WTC11 (cell line): ENCODE results near the gene HEATR5A. TPM values are rescaled to one million over a fixed set of nuclear protein-coding genes. Genes with fewer than 3 reads are reported as not detected.

ENCODE experiments used
- ATAC-seq: fragments of 200-7000 bp; cut with Tn5 transposase; 2 replicates; pipeline ENCODE4 v1.10.0; 2021; ENCODE audit warnings: mild to moderate bottlenecking, moderate library complexity
- CTCF ChIA-PET: fragments of 300-600 bp; sonication (Branson Sonifier 250); formaldehyde crosslinking; loops from one replicate; lab custom pipeline; 2021; ENCODE audit warnings: antibody characterized with exemption; lab: Charles Lee
- POLR2A ChIA-PET: fragments of 350-600 bp; sonication (Branson Sonifier 250); formaldehyde crosslinking; loops from one replicate; lab custom pipeline; 2021; ENCODE audit warnings: antibody characterized with exemption; lab: Charles Lee
- DNase-seq: peaks from one replicate; pipeline ENCODE4 v3.0.0; 2021; ENCODE audit warnings: low spot score
- H3K27ac Mint-ChIP-seq: 2 replicates; pipeline ENCODE4 v1.8.0; 2021; ENCODE audit warnings: mixed read lengths
- H3K27me3 Mint-ChIP-seq: 2 replicates; pipeline ENCODE4 v1.8.0; 2021; ENCODE audit warnings: low read depth, mild to moderate bottlenecking, moderate library complexity, mixed read lengths
- H3K36me3 Mint-ChIP-seq: 2 replicates; pipeline ENCODE4 v1.8.0; 2021; ENCODE audit warnings: mixed read lengths
- H3K4me1 Mint-ChIP-seq: 2 replicates; pipeline ENCODE4 v1.8.0; 2022; ENCODE audit warnings: mixed read lengths
- H3K4me3 Mint-ChIP-seq: 2 replicates; pipeline ENCODE4 v1.8.0; 2021; ENCODE audit warnings: mild to moderate bottlenecking, moderate library complexity, mixed read lengths
- H3K9me3 Mint-ChIP-seq: 2 replicates; pipeline ENCODE4 v1.8.0; 2021; ENCODE audit warnings: mixed read lengths
- ATF2 ChIP-seq: sonication (generic); formaldehyde crosslinking; IDR thresholded peaks from 2 replicates; pipeline ENCODE4 v1.8.1; 2022; ENCODE audit warnings: low read depth, missing genetic modification reagents, borderline replicate concordance
- E2F1 ChIP-seq: sonication (generic); formaldehyde crosslinking; IDR thresholded peaks from 2 replicates; pipeline ENCODE4 v1.8.0; 2022; ENCODE audit warnings: mild to moderate bottlenecking, missing genetic modification reagents
- IRF2 ChIP-seq: sonication (generic); formaldehyde crosslinking; IDR thresholded peaks from 2 replicates; pipeline ENCODE4 v1.8.0; 2022; ENCODE audit warnings: low read depth, missing genetic modification reagents, borderline replicate concordance
- JUN ChIP-seq: sonication (generic); formaldehyde crosslinking; IDR thresholded peaks from 2 replicates; pipeline ENCODE4 v1.8.0; 2023; ENCODE audit warnings: mild to moderate bottlenecking, missing genetic modification reagents
- MAX ChIP-seq: sonication (generic); formaldehyde crosslinking; IDR thresholded peaks from 2 replicates; pipeline ENCODE4 v1.8.0; 2022; ENCODE audit warnings: mild to moderate bottlenecking, missing genetic modification reagents
- MXD4 ChIP-seq: fragments of 250-450 bp; sonication (Bioruptor Pico); IDR thresholded peaks from 2 replicates; pipeline ENCODE4 v1.8.0; 2021; ENCODE audit warnings: mild to moderate bottlenecking, moderate library complexity, borderline replicate concordance
- MYBL2 ChIP-seq: sonication (generic); formaldehyde crosslinking; IDR thresholded peaks from 2 replicates; pipeline ENCODE4 v1.8.1; 2023; ENCODE audit warnings: mild to moderate bottlenecking, moderate library complexity, missing genetic modification reagents
- NFE2L1 ChIP-seq: sonication (generic); formaldehyde crosslinking; IDR thresholded peaks from 2 replicates; pipeline ENCODE4 v1.8.1; 2023; ENCODE audit warnings: missing genetic modification reagents
- NFYB ChIP-seq: sonication (generic); formaldehyde crosslinking; conservative IDR thresholded peaks from 2 replicates; pipeline ENCODE4 v1.8.0; 2022; ENCODE audit warnings: low read depth, missing genetic modification reagents
- NR3C1 ChIP-seq: sonication (generic); formaldehyde crosslinking; conservative IDR thresholded peaks from 2 replicates; pipeline ENCODE4 v1.8.1; 2023; ENCODE audit warnings: low read depth, mild to moderate bottlenecking, missing genetic modification reagents
- SMAD3 ChIP-seq: sonication (generic); formaldehyde crosslinking; IDR thresholded peaks from 2 replicates; pipeline ENCODE4 v1.8.0; 2022; ENCODE audit warnings: missing genetic modification reagents, mild to moderate bottlenecking, borderline replicate concordance
- SMAD4 ChIP-seq: sonication (generic); formaldehyde crosslinking; IDR thresholded peaks from 2 replicates; pipeline ENCODE4 v1.8.0; 2022; ENCODE audit warnings: mild to moderate bottlenecking, missing genetic modification reagents
- TCF7 ChIP-seq: sonication (generic); formaldehyde crosslinking; IDR thresholded peaks from 2 replicates; pipeline ENCODE4 v1.8.0; 2022; ENCODE audit warnings: mild to moderate bottlenecking, low read depth, missing genetic modification reagents, moderate library complexity
- TEAD4 ChIP-seq: sonication (generic); formaldehyde crosslinking; IDR thresholded peaks from 2 replicates; pipeline ENCODE4 v1.8.0; 2022; ENCODE audit warnings: mild to moderate bottlenecking, missing genetic modification reagents
- USF2 ChIP-seq: sonication (generic); formaldehyde crosslinking; IDR thresholded peaks from 2 replicates; pipeline ENCODE4 v1.8.1; 2023; ENCODE audit warnings: mild to moderate bottlenecking, missing genetic modification reagents, moderate library complexity
- ZNF232 ChIP-seq: sonication (generic); formaldehyde crosslinking; IDR thresholded peaks from 2 replicates; pipeline ENCODE4 v1.8.0; 2022; ENCODE audit warnings: mild to moderate bottlenecking, missing genetic modification reagents
- ZNF317 ChIP-seq: sonication (generic); formaldehyde crosslinking; IDR thresholded peaks from 2 replicates; pipeline ENCODE4 v1.8.1; 2023; ENCODE audit warnings: low read depth, mild to moderate bottlenecking, moderate library complexity, missing genetic modification reagents, borderline replicate concordance
- ZNF396 ChIP-seq: fragments of 250-450 bp; sonication (Bioruptor Pico); IDR thresholded peaks from 2 replicates; pipeline ENCODE4 v1.8.0; 2021; ENCODE audit warnings: mild to moderate bottlenecking, moderate library complexity, borderline replicate concordance
- ZSCAN18 ChIP-seq: fragments of 250-450 bp; sonication (Bioruptor Pico); IDR thresholded peaks from 2 replicates; pipeline ENCODE4 v2.1.2; 2022; ENCODE audit warnings: mild to moderate bottlenecking, moderate library complexity
- total RNA-seq: library from RNA; stranded (reverse); gene quantifications from 3 replicates; pipeline ENCODE4 v1.2.3, GENCODE V29; 2021
- TF ChIP-seq, protein P1 (sequence below): sonication (generic); formaldehyde crosslinking; IDR thresholded peaks from 2 replicates; pipeline ENCODE4 v1.8.1; 2022; ENCODE audit warnings: low read depth, mild to moderate bottlenecking, moderate library complexity, missing genetic modification reagents, borderline replicate concordance
- TF ChIP-seq, protein P2 (sequence below): fragments of 250-450 bp; sonication (Bioruptor Pico); IDR thresholded peaks from 2 replicates; pipeline ENCODE4 v1.8.0; 2021; ENCODE audit warnings: mild to moderate bottlenecking
- TF ChIP-seq, protein P3 (sequence below): sonication (generic); formaldehyde crosslinking; IDR thresholded peaks from 2 replicates; pipeline ENCODE4 v1.8.1; 2023; ENCODE audit warnings: mild to moderate bottlenecking, moderate library complexity, missing genetic modification reagents
- TF ChIP-seq, protein P4 (sequence below): sonication (generic); formaldehyde crosslinking; IDR thresholded peaks from 2 replicates; pipeline ENCODE4 v1.8.1; 2023; ENCODE audit warnings: mild to moderate bottlenecking, missing genetic modification reagents

Gene HEATR5A
- total RNA-seq, 1 experiment from 2014 or later = 36.2 TPM

DNA sequence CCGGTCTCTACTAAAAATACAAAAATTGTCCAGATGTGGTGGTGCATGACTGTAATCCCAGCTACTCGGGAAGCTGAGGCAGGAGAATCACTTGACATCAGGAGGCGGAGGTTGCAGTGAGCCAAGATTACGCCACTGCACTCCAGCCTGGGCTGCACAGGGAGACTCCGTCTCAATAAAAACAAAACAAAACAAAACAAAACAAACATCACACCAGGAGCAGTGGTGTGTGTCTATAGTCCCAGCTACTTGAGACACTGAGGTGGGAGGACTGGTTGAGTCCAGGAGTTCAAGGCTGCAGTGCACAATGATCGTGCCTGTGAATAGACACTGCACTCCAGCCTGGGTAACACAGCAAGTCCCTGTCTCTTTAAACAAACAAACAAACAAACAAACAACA lies 123.2 kb downstream of the HEATR5A start (continued):
- TF ChIP-seq, protein P1, sequence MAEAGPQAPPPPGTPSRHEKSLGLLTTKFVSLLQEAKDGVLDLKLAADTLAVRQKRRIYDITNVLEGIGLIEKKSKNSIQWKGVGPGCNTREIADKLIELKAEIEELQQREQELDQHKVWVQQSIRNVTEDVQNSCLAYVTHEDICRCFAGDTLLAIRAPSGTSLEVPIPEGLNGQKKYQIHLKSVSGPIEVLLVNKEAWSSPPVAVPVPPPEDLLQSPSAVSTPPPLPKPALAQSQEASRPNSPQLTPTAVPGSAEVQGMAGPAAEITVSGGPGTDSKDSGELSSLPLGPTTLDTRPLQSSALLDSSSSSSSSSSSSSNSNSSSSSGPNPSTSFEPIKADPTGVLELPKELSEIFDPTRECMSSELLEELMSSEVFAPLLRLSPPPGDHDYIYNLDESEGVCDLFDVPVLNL (CRISPR knock-in tag) = no peak
- TF ChIP-seq NFYB (CRISPR knock-in tag) = no peak
- TF ChIP-seq MYBL2 (CRISPR knock-in tag) = no peak

- H3K36me3 Mint-ChIP-seq = peaks cover 9% of the 10 kb centered on the region
- peaks cover 3% of the 10 kb centered on the region for H3K9me3 Mint-ChIP-seq
- ChIA-PET CTCF (interaction anchor here (0.6 to 2.1 kb wide), 3 partner anchors 8 to 192 kb away, joined by 3 to 8 read pairs (median 6); no protein-coding TSS in a partner anchor), POLR2A (interaction anchor here (0.7 kb wide), 1 partner anchor 129 kb away, joined by 3 read pairs; no protein-coding TSS in a partner anchor)
- DNase-seq (no peak), ATAC-seq (no peak)
- H3K4me3 Mint-ChIP-seq = no peak overlapping the region
- H3K27ac Mint-ChIP-seq = peak overlapping the region; percentile 78
- TF ChIP-seq NFE2L1 = no peak
- TF ChIP-seq SMAD3 = no peak
- TF ChIP-seq IRF2 (CRISPR knock-in tag) = no peak
- no peak for TF ChIP-seq JUN (CRISPR knock-in tag)
- TF ChIP-seq, protein P2, sequence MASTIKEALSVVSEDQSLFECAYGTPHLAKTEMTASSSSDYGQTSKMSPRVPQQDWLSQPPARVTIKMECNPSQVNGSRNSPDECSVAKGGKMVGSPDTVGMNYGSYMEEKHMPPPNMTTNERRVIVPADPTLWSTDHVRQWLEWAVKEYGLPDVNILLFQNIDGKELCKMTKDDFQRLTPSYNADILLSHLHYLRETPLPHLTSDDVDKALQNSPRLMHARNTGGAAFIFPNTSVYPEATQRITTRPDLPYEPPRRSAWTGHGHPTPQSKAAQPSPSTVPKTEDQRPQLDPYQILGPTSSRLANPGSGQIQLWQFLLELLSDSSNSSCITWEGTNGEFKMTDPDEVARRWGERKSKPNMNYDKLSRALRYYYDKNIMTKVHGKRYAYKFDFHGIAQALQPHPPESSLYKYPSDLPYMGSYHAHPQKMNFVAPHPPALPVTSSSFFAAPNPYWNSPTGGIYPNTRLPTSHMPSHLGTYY (CRISPR knock-in tag) = no peak
- no peak for TF ChIP-seq MXD4 (CRISPR knock-in tag)
- TF ChIP-seq SMAD4 (CRISPR knock-in tag) = no peak
- no peak for TF ChIP-seq NR3C1
- no peak for TF ChIP-seq ZNF317 (CRISPR knock-in tag)
- TF ChIP-seq, protein P3, sequence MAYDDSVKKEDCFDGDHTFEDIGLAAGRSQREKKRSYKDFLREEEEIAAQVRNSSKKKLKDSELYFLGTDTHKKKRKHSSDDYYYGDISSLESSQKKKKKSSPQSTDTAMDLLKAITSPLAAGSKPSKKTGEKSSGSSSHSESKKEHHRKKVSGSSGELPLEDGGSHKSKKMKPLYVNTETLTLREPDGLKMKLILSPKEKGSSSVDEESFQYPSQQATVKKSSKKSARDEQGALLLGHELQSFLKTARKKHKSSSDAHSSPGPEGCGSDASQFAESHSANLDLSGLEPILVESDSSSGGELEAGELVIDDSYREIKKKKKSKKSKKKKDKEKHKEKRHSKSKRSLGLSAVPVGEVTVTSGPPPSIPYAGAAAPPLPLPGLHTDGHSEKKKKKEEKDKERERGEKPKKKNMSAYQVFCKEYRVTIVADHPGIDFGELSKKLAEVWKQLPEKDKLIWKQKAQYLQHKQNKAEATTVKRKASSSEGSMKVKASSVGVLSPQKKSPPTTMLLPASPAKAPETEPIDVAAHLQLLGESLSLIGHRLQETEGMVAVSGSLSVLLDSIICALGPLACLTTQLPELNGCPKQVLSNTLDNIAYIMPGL (CRISPR knock-in tag) = no peak
- no peak for TF ChIP-seq TEAD4
- no peak for TF ChIP-seq MAX (CRISPR knock-in tag)
- TF ChIP-seq USF2 (CRISPR knock-in tag) = no peak
- TF ChIP-seq ZSCAN18 (CRISPR knock-in tag) = no peak
- no peak for TF ChIP-seq E2F1 (CRISPR knock-in tag)
- no peak for TF ChIP-seq ZNF396
- TF ChIP-seq ZNF232 (CRISPR knock-in tag) = no peak
- no peak for TF ChIP-seq ATF2 (CRISPR knock-in tag)
- no peak for TF ChIP-seq TCF7
- TF ChIP-seq, protein P4, sequence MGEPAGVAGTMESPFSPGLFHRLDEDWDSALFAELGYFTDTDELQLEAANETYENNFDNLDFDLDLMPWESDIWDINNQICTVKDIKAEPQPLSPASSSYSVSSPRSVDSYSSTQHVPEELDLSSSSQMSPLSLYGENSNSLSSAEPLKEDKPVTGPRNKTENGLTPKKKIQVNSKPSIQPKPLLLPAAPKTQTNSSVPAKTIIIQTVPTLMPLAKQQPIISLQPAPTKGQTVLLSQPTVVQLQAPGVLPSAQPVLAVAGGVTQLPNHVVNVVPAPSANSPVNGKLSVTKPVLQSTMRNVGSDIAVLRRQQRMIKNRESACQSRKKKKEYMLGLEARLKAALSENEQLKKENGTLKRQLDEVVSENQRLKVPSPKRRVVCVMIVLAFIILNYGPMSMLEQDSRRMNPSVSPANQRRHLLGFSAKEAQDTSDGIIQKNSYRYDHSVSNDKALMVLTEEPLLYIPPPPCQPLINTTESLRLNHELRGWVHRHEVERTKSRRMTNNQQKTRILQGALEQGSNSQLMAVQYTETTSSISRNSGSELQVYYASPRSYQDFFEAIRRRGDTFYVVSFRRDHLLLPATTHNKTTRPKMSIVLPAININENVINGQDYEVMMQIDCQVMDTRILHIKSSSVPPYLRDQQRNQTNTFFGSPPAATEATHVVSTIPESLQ (CRISPR knock-in tag) = no peak
- no peaks in the 10 kb centered on the region for H3K27me3 Mint-ChIP-seq
- H3K4me1 Mint-ChIP-seq = peaks cover 46% of the 10 kb centered on the region
These were observed 125.5 kb downstream of the HEATR5A start for GRCh38 chr14:31294746-31295405.
